HepG2 (cell line): ENCODE results near the gene SLC25A15. TPM values are rescaled to one million over a fixed set of nuclear protein-coding genes. Genes with fewer than 3 reads are reported as not detected.

Experiments used
- ATAC-seq: fragments of 200-7000 bp; cut with Tn5 transposase; 3 replicates; pipeline ENCODE4 v1.9.1; 2020; ENCODE audit warnings: mild to moderate bottlenecking, moderate library complexity
- BruUV-seq: library from RNA; stranded (reverse); fragments of 400-500 nt; replicated peaks from 2 replicates; lab custom pipeline; 2021; lab: Mats Ljungman, UMichigan
- CTCF ChIA-PET: fragments of 300-600 bp; formaldehyde crosslinking; extraction: SDS; loops from one replicate; lab custom pipeline; 2021; ENCODE audit warnings: low total read pairs, inconsistent platforms, low intra/inter-chr PET ratio; lab: Yijun Ruan, JAX
- POLR2A ChIA-PET: fragments of 350-600 bp; sonication (Branson Sonifier 250); formaldehyde crosslinking; loops from one replicate; lab custom pipeline; 2020; ENCODE audit warnings: antibody characterized with exemption, inconsistent platforms; lab: Yijun Ruan, JAX
- DNase-seq: peaks from one replicate; pipeline ENCODE4 v3.0.0-alpha.2; 2015; ENCODE audit warnings: low spot score
- FAIRE-seq: peaks from 3 replicates; lab custom pipeline; 2011; peaks lifted over from hg19 to GRCh38; lab: Jason Lieb, UNC
- H2AFZ ChIP-seq: one replicate; pipeline ENCODE4 v1.6.1; 2011; ENCODE audit warnings: low read length, inconsistent platforms
- H3K27ac ChIP-seq: fragments of 300-600 bp; 3 replicates; pipeline ENCODE4 v1.8.0; 2011; ENCODE audit warnings: mixed run types, mild to moderate bottlenecking, mixed read lengths, low read length, inconsistent platforms; ENCODE audit not compliant: insufficient read depth; ENCODE audit errors: extremely low read length
- H3K27me3 ChIP-seq, 2 experiments: fragments of 200-600 bp in 1 of 2; 2 replicates in 1 of 2; 3 replicates in 1 of 2; pipeline versions ENCODE4 v1.6.0 to v1.8.0; 2011; ENCODE audit warnings: low read length in 2 of 2, mild to moderate bottlenecking in 2 of 2, moderate library complexity in 2 of 2, inconsistent platforms in 1 of 2; ENCODE audit not compliant: insufficient read depth in 2 of 2, control insufficient read depth in 1 of 2
- H3K36me3 ChIP-seq, 2 experiments: fragments of 200-600 bp in 1 of 2; replicated peaks in 1 of 2; 2 replicates in 1 of 2; 3 replicates in 1 of 2; pipeline versions ENCODE4 v1.5.1 to v1.8.0; 2011; ENCODE audit warnings: low read length in 2 of 2, inconsistent platforms in 1 of 2; ENCODE audit not compliant: insufficient read depth in 2 of 2, control insufficient read depth in 1 of 2
- H3K4me1 ChIP-seq: 2 replicates; pipeline ENCODE4 v1.5.1; 2012; ENCODE audit warnings: low read length, inconsistent platforms; ENCODE audit not compliant: insufficient read depth
- H3K4me2 ChIP-seq: 2 replicates; pipeline ENCODE4 v1.6.0; 2011; ENCODE audit warnings: low read depth, low read length, inconsistent platforms
- H3K4me3 ChIP-seq, 3 experiments: fragments of 200-600 bp in 1 of 3; sonication (generic), shearing (Covaris generic) in 1 of 3; replicated peaks in 1 of 3; 2 replicates each; pipeline ENCODE4 v1.5.1; 2011 to 2016; ENCODE audit warnings: low read length in 3 of 3, inconsistent platforms in 2 of 3, low read depth in 2 of 3, mild to moderate bottlenecking in 2 of 3, control low read depth in 1 of 3, mixed read lengths in 1 of 3; ENCODE audit not compliant: insufficient read depth in 1 of 3
- H3K79me2 ChIP-seq: one replicate; pipeline ENCODE4 v1.6.1; 2011; ENCODE audit warnings: low read length, inconsistent platforms; ENCODE audit not compliant: insufficient read depth
- H3K9ac ChIP-seq: 2 replicates; pipeline ENCODE4 v1.6.0; 2011; ENCODE audit warnings: mild to moderate bottlenecking, low read depth, low read length, inconsistent platforms; ENCODE audit not compliant: insufficient read depth
- H3K9me3 ChIP-seq: 2 replicates; pipeline ENCODE4 v1.5.1; 2012; ENCODE audit warnings: mild to moderate bottlenecking, low read length
- H4K20me1 ChIP-seq: 2 replicates; pipeline ENCODE4 v1.6.0; 2011; ENCODE audit warnings: inconsistent platforms, mild to moderate bottlenecking, low read length, moderate library complexity; ENCODE audit not compliant: insufficient read depth
- CHCHD3 ChIP-seq: sonication (generic); formaldehyde crosslinking; IDR thresholded peaks from 2 replicates; pipeline ENCODE4 v1.8.0; 2022; ENCODE audit warnings: mild to moderate bottlenecking, missing genetic modification reagents, moderate library complexity
- CREB1 ChIP-seq, 2 experiments: fragments of 450-650 bp in 1 of 2; IDR thresholded peaks; 2 replicates each; pipeline ENCODE4 v1.6.1; 2016 to 2017; ENCODE audit warnings: control low read depth in 1 of 2, mild to moderate bottlenecking in 1 of 2, missing compliant biosample characterization in 1 of 2, missing genetic modification characterization in 1 of 2
- GABPA ChIP-seq, 2 experiments: IDR thresholded peaks; 2 replicates each; pipeline ENCODE4 v1.6.1; 2011 to 2016; ENCODE audit warnings: low read depth in 2 of 2, low read length in 1 of 2, missing biosample characterization in 1 of 2, missing genetic modification characterization in 1 of 2
- NR2C2 ChIP-seq: sonication (generic); formaldehyde crosslinking; IDR thresholded peaks from 2 replicates; pipeline ENCODE4 v1.4.0; 2020; ENCODE audit warnings: missing genetic modification reagents, mild to moderate bottlenecking, moderate library complexity, borderline replicate concordance
- NR2F6 ChIP-seq, 2 experiments: IDR thresholded peaks; 2 replicates each; pipeline ENCODE4 v1.6.1; 2016; ENCODE audit warnings: antibody characterized with exemption in 1 of 2, mild to moderate bottlenecking in 1 of 2
- RARA ChIP-seq: IDR thresholded peaks from 2 replicates; pipeline ENCODE4 v1.6.1; 2016; ENCODE audit warnings: missing genetic modification reagents, missing compliant biosample characterization
- TCF7 ChIP-seq: sonication (generic); IDR thresholded peaks from 2 replicates; pipeline ENCODE4 v1.6.1; 2016; ENCODE audit warnings: antibody characterized with exemption, low read depth
- ZBTB38 ChIP-seq: sonication (generic); formaldehyde crosslinking; IDR thresholded peaks from 2 replicates; pipeline ENCODE4 v1.5.1; 2020; ENCODE audit warnings: mild to moderate bottlenecking, missing genetic modification reagents
- ZFP1 ChIP-seq: IDR thresholded peaks from 2 replicates; pipeline ENCODE4 v1.6.1; 2016
- ZNF296 ChIP-seq: sonication (generic); formaldehyde crosslinking; conservative IDR thresholded peaks from 2 replicates; pipeline ENCODE4 v1.5.0; 2020; ENCODE audit warnings: mild to moderate bottlenecking, missing genetic modification reagents
- ZNF556 ChIP-seq: sonication (generic); formaldehyde crosslinking; IDR thresholded peaks from 2 replicates; pipeline ENCODE4 v1.4.0; 2020; ENCODE audit warnings: mild to moderate bottlenecking, missing genetic modification reagents, borderline replicate concordance
- ZNF777 ChIP-seq: sonication (generic); formaldehyde crosslinking; IDR thresholded peaks from 2 replicates; pipeline ENCODE4 v1.4.0; 2020; ENCODE audit warnings: missing genetic modification reagents
- WGBS: methylation state at CpG from one replicate; pipeline ENCODE4 v1.1.6; 2017; ENCODE audit warnings: low lambda C conversion rate; 5-methylcytosine and 5-hydroxymethylcytosine counted together
- in situ Hi-C: cut with HindIII; loops from 2 replicates; pipeline ENCODE4 v1.10.0; 2017; ENCODE audit warnings: low pct_unique_long_range_greater_than_20kb; ENCODE audit not compliant: extremely low pct_ligation_motif_present
- intact Hi-C: fragments of 100-400 bp; cut with micrococcal nuclease; formaldehyde crosslinking; loops from one replicate; pipeline ENCODE4 v1.10.0; 2022; ENCODE audit not compliant: unreplicated experiment
- polyA plus RNA-seq, 8 experiments: library from polyadenylated mRNA; depleted of rRNA in 3 of 8; stranded (reverse) in 7 of 8; unstranded in 1 of 8; fragments of >200 nt; fragmentation: Illumina TruSeq in 4 of 8; extraction: Trizol in 4 of 8; gene quantifications; 2 replicates each; pipeline versions ENCODE4 v1.2.1 to v1.2.3, GENCODE V29; 2011 to 2016; ENCODE audit warnings: low read depth in 4 of 8, missing spikeins in 1 of 8, mixed read lengths in 1 of 8; ENCODE audit not compliant: insufficient read depth in 1 of 8
- total RNA-seq, 5 experiments: library from RNA; depleted of rRNA; stranded (reverse); fragments of >200 nt; fragmentation: Illumina TruSeq; extraction: Trizol; gene quantifications; 2 replicates each; pipeline ENCODE4 v1.2.3, GENCODE V29; 2016; ENCODE audit warnings: low read depth in 1 of 5
- TF ChIP-seq, protein P1 (sequence below): IDR thresholded peaks from 2 replicates; pipeline ENCODE4 v1.4.0; 2020; ENCODE audit warnings: mild to moderate bottlenecking, missing genetic modification reagents
- TF ChIP-seq, protein P2 (sequence below): sonication (generic); formaldehyde crosslinking; IDR thresholded peaks from 2 replicates; pipeline ENCODE4 v1.9.0; 2021; ENCODE audit warnings: mild to moderate bottlenecking, missing genetic modification reagents

Gene SLC25A15
- total and polyA plus RNA-seq, 2 of the 13 experiments (the other 11 are each of a cell fraction or from before 2014, with no cell fraction given), result 17.3 to 39.1 TPM

DNA sequence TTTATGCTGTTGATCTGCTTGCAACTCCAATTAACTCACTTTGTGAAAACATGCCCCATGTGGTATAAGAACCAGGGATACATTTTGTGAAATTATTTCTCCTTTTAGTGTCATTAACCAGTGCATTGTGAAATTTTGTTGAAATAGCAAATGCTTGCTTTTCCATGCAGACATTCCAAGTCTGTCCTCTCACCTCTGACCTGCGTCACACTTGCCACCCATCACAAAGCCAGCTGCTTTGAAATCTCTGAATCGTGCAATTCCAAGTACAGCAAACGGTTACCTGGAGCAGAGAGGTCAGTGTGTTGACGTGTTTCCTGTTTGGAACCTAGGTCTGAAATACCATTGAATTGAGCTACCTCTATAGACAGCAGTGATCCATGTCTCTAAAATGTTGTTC lies 4.9 kb upstream of the SLC25A15 start:
- WGBS, result 35% methylated on average over 4 of the region's 4 CpGs
- H3K27ac ChIP-seq, result no peak overlapping the region
- in situ Hi-C loops, result no loop called here
- no peak for TF ChIP-seq ZNF777
- TF ChIP-seq CHCHD3, result no peak
- TF ChIP-seq ZNF556 (CRISPR knock-in tag), result no peak
- TF ChIP-seq CREB1 (IDR thresholded peaks at IDR 0.05), result no peak
- 0 out of 2 replicates have a peak, but pooled peaks have one; percentile 17 for TF ChIP-seq CREB1 (CRISPR knock-in tag; IDR thresholded peaks at IDR 0.05)
- 0 out of 2 replicates have a peak, but pooled peaks have one; percentile 15 for TF ChIP-seq NR2C2 (CRISPR knock-in tag)
- peak; percentile 63; the same call in 1 of the 2 replicates for TF ChIP-seq ZBTB38
- TF ChIP-seq RARA (CRISPR knock-in tag), result 0 out of 2 replicates have a peak, but pooled peaks have one; percentile 25
- no peak for TF ChIP-seq ZFP1 (CRISPR knock-in tag)
- peak; percentile 36; the same call in 1 of the 2 replicates for TF ChIP-seq NR2F6 (IDR thresholded peaks at IDR 0.05)
- TF ChIP-seq NR2F6 (CRISPR knock-in tag; IDR thresholded peaks at IDR 0.05), result peak; percentile 61; the same call in 1 of the 2 replicates
- TF ChIP-seq, protein P1, sequence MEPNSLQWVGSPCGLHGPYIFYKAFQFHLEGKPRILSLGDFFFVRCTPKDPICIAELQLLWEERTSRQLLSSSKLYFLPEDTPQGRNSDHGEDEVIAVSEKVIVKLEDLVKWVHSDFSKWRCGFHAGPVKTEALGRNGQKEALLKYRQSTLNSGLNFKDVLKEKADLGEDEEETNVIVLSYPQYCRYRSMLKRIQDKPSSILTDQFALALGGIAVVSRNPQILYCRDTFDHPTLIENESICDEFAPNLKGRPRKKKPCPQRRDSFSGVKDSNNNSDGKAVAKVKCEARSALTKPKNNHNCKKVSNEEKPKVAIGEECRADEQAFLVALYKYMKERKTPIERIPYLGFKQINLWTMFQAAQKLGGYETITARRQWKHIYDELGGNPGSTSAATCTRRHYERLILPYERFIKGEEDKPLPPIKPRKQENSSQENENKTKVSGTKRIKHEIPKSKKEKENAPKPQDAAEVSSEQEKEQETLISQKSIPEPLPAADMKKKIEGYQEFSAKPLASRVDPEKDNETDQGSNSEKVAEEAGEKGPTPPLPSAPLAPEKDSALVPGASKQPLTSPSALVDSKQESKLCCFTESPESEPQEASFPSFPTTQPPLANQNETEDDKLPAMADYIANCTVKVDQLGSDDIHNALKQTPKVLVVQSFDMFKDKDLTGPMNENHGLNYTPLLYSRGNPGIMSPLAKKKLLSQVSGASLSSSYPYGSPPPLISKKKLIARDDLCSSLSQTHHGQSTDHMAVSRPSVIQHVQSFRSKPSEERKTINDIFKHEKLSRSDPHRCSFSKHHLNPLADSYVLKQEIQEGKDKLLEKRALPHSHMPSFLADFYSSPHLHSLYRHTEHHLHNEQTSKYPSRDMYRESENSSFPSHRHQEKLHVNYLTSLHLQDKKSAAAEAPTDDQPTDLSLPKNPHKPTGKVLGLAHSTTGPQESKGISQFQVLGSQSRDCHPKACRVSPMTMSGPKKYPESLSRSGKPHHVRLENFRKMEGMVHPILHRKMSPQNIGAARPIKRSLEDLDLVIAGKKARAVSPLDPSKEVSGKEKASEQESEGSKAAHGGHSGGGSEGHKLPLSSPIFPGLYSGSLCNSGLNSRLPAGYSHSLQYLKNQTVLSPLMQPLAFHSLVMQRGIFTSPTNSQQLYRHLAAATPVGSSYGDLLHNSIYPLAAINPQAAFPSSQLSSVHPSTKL (CRISPR knock-in tag), result 0 out of 2 replicates have a peak, but pooled peaks have one; percentile 8
- TF ChIP-seq, protein P2, sequence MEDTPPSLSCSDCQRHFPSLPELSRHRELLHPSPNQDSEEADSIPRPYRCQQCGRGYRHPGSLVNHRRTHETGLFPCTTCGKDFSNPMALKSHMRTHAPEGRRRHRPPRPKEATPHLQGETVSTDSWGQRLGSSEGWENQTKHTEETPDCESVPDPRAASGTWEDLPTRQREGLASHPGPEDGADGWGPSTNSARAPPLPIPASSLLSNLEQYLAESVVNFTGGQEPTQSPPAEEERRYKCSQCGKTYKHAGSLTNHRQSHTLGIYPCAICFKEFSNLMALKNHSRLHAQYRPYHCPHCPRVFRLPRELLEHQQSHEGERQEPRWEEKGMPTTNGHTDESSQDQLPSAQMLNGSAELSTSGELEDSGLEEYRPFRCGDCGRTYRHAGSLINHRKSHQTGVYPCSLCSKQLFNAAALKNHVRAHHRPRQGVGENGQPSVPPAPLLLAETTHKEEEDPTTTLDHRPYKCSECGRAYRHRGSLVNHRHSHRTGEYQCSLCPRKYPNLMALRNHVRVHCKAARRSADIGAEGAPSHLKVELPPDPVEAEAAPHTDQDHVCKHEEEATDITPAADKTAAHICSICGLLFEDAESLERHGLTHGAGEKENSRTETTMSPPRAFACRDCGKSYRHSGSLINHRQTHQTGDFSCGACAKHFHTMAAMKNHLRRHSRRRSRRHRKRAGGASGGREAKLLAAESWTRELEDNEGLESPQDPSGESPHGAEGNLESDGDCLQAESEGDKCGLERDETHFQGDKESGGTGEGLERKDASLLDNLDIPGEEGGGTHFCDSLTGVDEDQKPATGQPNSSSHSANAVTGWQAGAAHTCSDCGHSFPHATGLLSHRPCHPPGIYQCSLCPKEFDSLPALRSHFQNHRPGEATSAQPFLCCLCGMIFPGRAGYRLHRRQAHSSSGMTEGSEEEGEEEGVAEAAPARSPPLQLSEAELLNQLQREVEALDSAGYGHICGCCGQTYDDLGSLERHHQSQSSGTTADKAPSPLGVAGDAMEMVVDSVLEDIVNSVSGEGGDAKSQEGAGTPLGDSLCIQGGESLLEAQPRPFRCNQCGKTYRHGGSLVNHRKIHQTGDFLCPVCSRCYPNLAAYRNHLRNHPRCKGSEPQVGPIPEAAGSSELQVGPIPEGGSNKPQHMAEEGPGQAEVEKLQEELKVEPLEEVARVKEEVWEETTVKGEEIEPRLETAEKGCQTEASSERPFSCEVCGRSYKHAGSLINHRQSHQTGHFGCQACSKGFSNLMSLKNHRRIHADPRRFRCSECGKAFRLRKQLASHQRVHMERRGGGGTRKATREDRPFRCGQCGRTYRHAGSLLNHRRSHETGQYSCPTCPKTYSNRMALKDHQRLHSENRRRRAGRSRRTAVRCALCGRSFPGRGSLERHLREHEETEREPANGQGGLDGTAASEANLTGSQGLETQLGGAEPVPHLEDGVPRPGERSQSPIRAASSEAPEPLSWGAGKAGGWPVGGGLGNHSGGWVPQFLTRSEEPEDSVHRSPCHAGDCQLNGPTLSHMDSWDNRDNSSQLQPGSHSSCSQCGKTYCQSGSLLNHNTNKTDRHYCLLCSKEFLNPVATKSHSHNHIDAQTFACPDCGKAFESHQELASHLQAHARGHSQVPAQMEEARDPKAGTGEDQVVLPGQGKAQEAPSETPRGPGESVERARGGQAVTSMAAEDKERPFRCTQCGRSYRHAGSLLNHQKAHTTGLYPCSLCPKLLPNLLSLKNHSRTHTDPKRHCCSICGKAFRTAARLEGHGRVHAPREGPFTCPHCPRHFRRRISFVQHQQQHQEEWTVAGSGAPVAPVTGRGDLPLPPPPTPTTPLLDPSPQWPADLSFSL, result no peak
- TF ChIP-seq GABPA (IDR thresholded peaks at IDR 0.05; ENCODE audit: low read depth, low read length), result no peak
- TF ChIP-seq GABPA (CRISPR knock-in tag; IDR thresholded peaks at IDR 0.05; ENCODE audit: low read depth), result peak; percentile 36; the same call in 1 of the 2 replicates
- no peak for TF ChIP-seq ZNF296 (CRISPR knock-in tag)
- TF ChIP-seq TCF7, result 0 out of 2 replicates have a peak, but pooled peaks have one; percentile 13

More for the DNA sequence above, 4.9 kb upstream of the SLC25A15 start:
- BruUV-seq, result no TSS peak
- FAIRE-seq (peak; percentile 23), DNase-seq (no peak), ATAC-seq (no peak)
- Histone ChIP-seq H3K79me2 (peaks cover 3% of the 10 kb centered on the region), H3K9me3 (no peaks in the 10 kb centered on the region), H2AFZ (peak overlapping the region; percentile 36), H3K4me3 (no peak overlapping the region), H3K4me1 (peaks cover 61% of the 10 kb centered on the region), H4K20me1 (no peaks in the 10 kb centered on the region), H3K4me2 (no peak overlapping the region), H3K27me3 (no peaks in the 10 kb centered on the region; a peak in 1 of 5 replicates), H3K9ac (no peak overlapping the region), H3K36me3 (no peaks in the 10 kb centered on the region)
- intact Hi-C loops, result loop anchor here (10.0 kb wide), 1 partner anchor 110 kb away; no protein-coding TSS in a partner anchor
- ChIA-PET CTCF (no interaction called here), POLR2A (interaction anchor here (6.1 kb wide), 1 partner anchor 15 kb away, joined by 65 read pairs; no protein-coding TSS in a partner anchor)
